Measurements from ENCODE around the gene TMEM238. TPM values are rescaled to one million over a fixed set of nuclear protein-coding genes. Genes with fewer than 3 reads are reported as not detected.
"Not testable (repeated sequence)": the region's sequence is repeated elsewhere in the genome, so short reads cannot be mapped to it uniquely, and the experiment has no call there.

Gene TMEM238
- total RNA-seq, 1 donor from 2014 or later, result 25.6 TPM

- peak; percentile 91 for ATAC-seq
Observed at GRCh38 chr19:55339105-55339888, 44.8 kb downstream of the TMEM238 start, which contains the start of gene KMT5C. Gene KMT5C (plus strand): TSS chr19:55339876. CDS start chr19:55341937, 2,061 bp downstream.

- ATAC-seq, result no peak
Observed at GRCh38 chr19:55336101-55336500, 48.0 kb downstream of the TMEM238 start.

- ATAC-seq, result no peak
Observed at GRCh38 chr19:55333870-55334269, 50.2 kb downstream of the TMEM238 start.

- ATAC-seq, result not testable (repeated sequence)
Observed at GRCh38 chr19:55329791-55330190, 54.3 kb downstream of the TMEM238 start.

Other genes starting within 250 kb of the TMEM238 start
- 9.4 TPM for gene TNNT1, start 235.1 kb downstream of the TMEM238 start, total RNA-seq
- not detected for gene TNNI3, start 226.6 kb downstream of the TMEM238 start, total RNA-seq
- gene DNAAF3, start 217.7 kb downstream of the TMEM238 start, total RNA-seq, result 1.9 TPM
- gene SYT5, start 204.0 kb downstream of the TMEM238 start, total RNA-seq, result not detected
- gene PTPRH, start 174.8 kb downstream of the TMEM238 start, total RNA-seq, result 3.6 TPM
- 1.8 TPM for gene TMEM86B, start 155.5 kb downstream of the TMEM238 start, total RNA-seq
- gene PPP6R1, start 125.3 kb downstream of the TMEM238 start, total RNA-seq, result 47.4 TPM
- 31.2 TPM for gene HSPBP1, start 104.2 kb downstream of the TMEM238 start, total RNA-seq
- gene BRSK1, start 100.3 kb downstream of the TMEM238 start, total RNA-seq, result 0.28 TPM
- not detected for gene TMEM150B, start 59.0 kb downstream of the TMEM238 start, total RNA-seq
- gene KMT5C, start 44.4 kb downstream of the TMEM238 start, total RNA-seq, result 4.4 TPM
- gene COX6B2, start 29.6 kb downstream of the TMEM238 start, total RNA-seq, result 0.56 TPM
- gene GARIN5B, start 21.0 kb downstream of the TMEM238 start, total RNA-seq, result not detected
- 0.24 TPM for gene IL11, start 13.8 kb downstream of the TMEM238 start, total RNA-seq
- not detected for gene TMEM190, start 7.5 kb downstream of the TMEM238 start, total RNA-seq
- gene RPL28, start 1.6 kb upstream of the TMEM238 start, total RNA-seq, result 1,895 TPM
- 76.4 TPM for gene UBE2S, start 23.5 kb upstream of the TMEM238 start, total RNA-seq
- not detected for gene SHISA7, start 59.0 kb upstream of the TMEM238 start, total RNA-seq
- 41.9 TPM for gene ISOC2, start 77.3 kb upstream of the TMEM238 start, total RNA-seq
- gene C19orf85, start 80.5 kb upstream of the TMEM238 start, total RNA-seq, result not detected
- gene ZNF628, start 92.3 kb upstream of the TMEM238 start, total RNA-seq, result 3.7 TPM
- gene NAT14, start 100.9 kb upstream of the TMEM238 start, total RNA-seq, result 7.5 TPM
- 0.24 TPM for gene SSC5D, start 104.1 kb upstream of the TMEM238 start, total RNA-seq
- gene SBK2, start 152.8 kb upstream of the TMEM238 start, total RNA-seq, result not detected
- 0.80 TPM for gene SBK3, start 161.3 kb upstream of the TMEM238 start, total RNA-seq
- gene ZNF579, start 196.6 kb upstream of the TMEM238 start, total RNA-seq, result 3.4 TPM
- gene FIZ1, start 215.2 kb upstream of the TMEM238 start, total RNA-seq, result 7.1 TPM
- 20.1 TPM for gene ZNF524, start 216.0 kb upstream of the TMEM238 start, total RNA-seq
- gene ZNF865, start 221.4 kb upstream of the TMEM238 start, total RNA-seq, result 5.3 TPM
- 3.8 TPM for gene ZNF784, start 240.3 kb upstream of the TMEM238 start, total RNA-seq

Data from esophagus mucosa (tissue), 1 donor.